ENCODE data around the gene YBEY. TPM values are rescaled to one million over a fixed set of nuclear protein-coding genes. Genes with fewer than 3 reads are reported as not detected.

YBEY gene
- total RNA-seq, 4 donors from 2014 or later, result 6.1 to 16.3 (median 13.3) TPM

DNA sequence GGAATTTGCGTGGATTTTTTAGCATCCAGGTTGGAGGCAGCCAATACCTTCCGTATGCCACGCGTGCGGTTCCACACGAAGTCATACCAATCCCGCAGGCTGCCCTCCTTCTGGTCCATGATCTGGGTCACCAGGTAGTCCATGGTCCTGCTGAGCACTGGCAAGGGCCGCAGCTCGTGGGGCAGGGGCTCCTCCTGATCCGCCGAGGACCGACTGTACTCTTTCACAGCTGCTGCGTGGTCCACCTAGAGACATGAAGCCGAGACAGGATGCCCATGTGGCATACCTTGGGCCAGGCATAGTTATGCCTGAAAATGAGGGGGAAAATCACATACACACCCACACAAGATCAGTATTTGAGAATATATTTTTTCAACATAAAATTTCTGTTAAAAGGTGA lies 12.8 kb upstream of the YBEY start:
- Histone ChIP-seq H3K36me3 (peaks cover 0 to 100% of the 10 kb centered on the region in 2 donors), H3K4me3 (no peak overlapping the region), H3K4me1 (no peaks in the 10 kb centered on the region), H3K27ac (no peak overlapping the region), H3K27me3 (no peaks in the 10 kb centered on the region), H3K9me3 (no peaks in the 10 kb centered on the region)
- WGBS, 2 donors (ENCODE audit: low coverage in 1 of 2), result 89 to 93% methylated on average over 4 to 5 of the region's 14 CpGs
- ATAC-seq, result no peak
- TF ChIP-seq POLR2A (IDR thresholded peaks at IDR 0.05), result no peak
- no peak for TF ChIP-seq POLR2AphosphoS5 (IDR thresholded peaks at IDR 0.05)
- no peak for TF ChIP-seq EP300 (IDR thresholded peaks at IDR 0.05)
- TF ChIP-seq, protein P1, sequence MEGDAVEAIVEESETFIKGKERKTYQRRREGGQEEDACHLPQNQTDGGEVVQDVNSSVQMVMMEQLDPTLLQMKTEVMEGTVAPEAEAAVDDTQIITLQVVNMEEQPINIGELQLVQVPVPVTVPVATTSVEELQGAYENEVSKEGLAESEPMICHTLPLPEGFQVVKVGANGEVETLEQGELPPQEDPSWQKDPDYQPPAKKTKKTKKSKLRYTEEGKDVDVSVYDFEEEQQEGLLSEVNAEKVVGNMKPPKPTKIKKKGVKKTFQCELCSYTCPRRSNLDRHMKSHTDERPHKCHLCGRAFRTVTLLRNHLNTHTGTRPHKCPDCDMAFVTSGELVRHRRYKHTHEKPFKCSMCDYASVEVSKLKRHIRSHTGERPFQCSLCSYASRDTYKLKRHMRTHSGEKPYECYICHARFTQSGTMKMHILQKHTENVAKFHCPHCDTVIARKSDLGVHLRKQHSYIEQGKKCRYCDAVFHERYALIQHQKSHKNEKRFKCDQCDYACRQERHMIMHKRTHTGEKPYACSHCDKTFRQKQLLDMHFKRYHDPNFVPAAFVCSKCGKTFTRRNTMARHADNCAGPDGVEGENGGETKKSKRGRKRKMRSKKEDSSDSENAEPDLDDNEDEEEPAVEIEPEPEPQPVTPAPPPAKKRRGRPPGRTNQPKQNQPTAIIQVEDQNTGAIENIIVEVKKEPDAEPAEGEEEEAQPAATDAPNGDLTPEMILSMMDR (IDR thresholded peaks at IDR 0.05), result no peak

GRCh38 chr21:46274797-46275390 lies 11.2 kb upstream of the YBEY start:
- Histone ChIP-seq H3K36me3 (peaks cover 0 to 100% of the 10 kb centered on the region in 2 donors), H3K27ac (no peak overlapping the region)

GRCh38 chr21:46284077-46284644 lies 2.0 kb upstream of the YBEY start:
- Histone ChIP-seq H3K27me3 (no peaks in the 10 kb centered on the region), H3K36me3 (peaks cover 0 to 54% of the 10 kb centered on the region in 2 donors), H3K27ac (peak overlapping the region in 3 of 4 donors; percentile 13 to 98 (median 22)), H3K9me3 (no peaks in the 10 kb centered on the region), H3K4me3 (no peak overlapping the region), H3K4me1 (peaks cover 19 to 68% (median 32%) of the 10 kb centered on the region in 3 donors)
- no peak for ATAC-seq
- WGBS, 2 donors (ENCODE audit: low coverage in 1 of 2), result 69 to 76% methylated on average over 10 to 14 of the region's 15 CpGs
- no peak for TF ChIP-seq POLR2AphosphoS5 (IDR thresholded peaks at IDR 0.05)
- no peak for TF ChIP-seq EP300 (IDR thresholded peaks at IDR 0.05)
- TF ChIP-seq, protein P1 (IDR thresholded peaks at IDR 0.05), result no peak
- TF ChIP-seq POLR2A (IDR thresholded peaks at IDR 0.05), result no peak

More at GRCh38 chr21:46274797-46275390, 11.2 kb upstream of the YBEY start:
- H3K4me3 ChIP-seq, result no peak overlapping the region
- H3K4me1 ChIP-seq, result peaks cover 0 to 3% (median 0%) of the 10 kb centered on the region in 3 donors
- TF ChIP-seq POLR2AphosphoS5 (IDR thresholded peaks at IDR 0.05) (no peak), POLR2A (IDR thresholded peaks at IDR 0.05) (no peak), EP300 (IDR thresholded peaks at IDR 0.05) (no peak)
- TF ChIP-seq, protein P1 (IDR thresholded peaks at IDR 0.05), result no peak
- no peaks in the 10 kb centered on the region for H3K9me3 ChIP-seq
- 77 to 90% methylated on average over 4 to 6 of the region's 11 CpGs for WGBS, 2 donors (ENCODE audit: low coverage in 1 of 2)
- ATAC-seq, result no peak
- H3K27me3 ChIP-seq, result no peaks in the 10 kb centered on the region

GRCh38 chr21:46284733-46285132 lies 1.4 kb upstream of the YBEY start:
- TF ChIP-seq POLR2AphosphoS5 (IDR thresholded peaks at IDR 0.05) (no peak), EP300 (IDR thresholded peaks at IDR 0.05) (no peak), POLR2A (IDR thresholded peaks at IDR 0.05) (no peak)
- TF ChIP-seq, protein P1 (IDR thresholded peaks at IDR 0.05), result no peak
- Histone ChIP-seq H3K4me1 (peaks cover 19 to 66% (median 32%) of the 10 kb centered on the region in 3 donors), H3K9me3 (no peaks in the 10 kb centered on the region), H3K27me3 (no peaks in the 10 kb centered on the region), H3K27ac (peak overlapping the region in 3 of 4 donors; percentile 94 to 98 (median 98)), H3K4me3 (peak overlapping the region; percentile 92 to 95), H3K36me3 (peaks cover 0 to 48% of the 10 kb centered on the region in 2 donors)
- no peak for ATAC-seq
- 83% methylated on average over 1 of the region's 1 CpG; no CpG with 5 or more reads in 1 of the 2 donors for WGBS, 2 donors (ENCODE audit: low coverage in 1 of 2)
